ENCODE measurements around the gene HS3ST1.

Gene HS3ST1

GRCh38 chr4:11436084-11436483, 7.4 kb upstream of the HS3ST1 start:
- no peak for DNase-seq
- Histone ChIP-seq H4K8ac (ENCODE audit: low read depth, low read length) (no peak overlapping the region), H2AK5ac (ENCODE audit: low read length) (no peak overlapping the region), H3K9ac (ENCODE audit: low read length) (no peak overlapping the region), H3K9me3 (ENCODE audit: insufficient read depth, low read depth, low read length) (no peaks in the 10 kb centered on the region), H2AFZ (ENCODE audit: insufficient read depth, low read length, poor library complexity) (no peak overlapping the region), H3K4me2 (ENCODE audit: low read length) (no peak overlapping the region), H2BK12ac (ENCODE audit: low read length) (no peak overlapping the region), H3K18ac (ENCODE audit: low read length) (no peak overlapping the region), H3K36me3 (ENCODE audit: control insufficient read depth in 1 of 2, insufficient read depth in 2 of 2, low read length in 2 of 2) (no peaks in the 10 kb centered on the region), H3K14ac (ENCODE audit: low read length) (no peak overlapping the region), H3K79me2 (ENCODE audit: control insufficient read depth, insufficient read depth, low read length, poor library complexity) (no peaks in the 10 kb centered on the region), H3K4ac (ENCODE audit: low read depth, low read length) (no peak overlapping the region), H3K27me3 (ENCODE audit: insufficient read depth, low read length) (no peaks in the 10 kb centered on the region), H3K4me1 (ENCODE audit: control insufficient read depth in 1 of 2, insufficient read depth in 2 of 2, low read length in 2 of 2) (no peaks in the 10 kb centered on the region), H4K91ac (ENCODE audit: low read depth, low read length) (no peak overlapping the region), H3K79me1 (ENCODE audit: low read length) (no peaks in the 10 kb centered on the region), H2BK5ac (ENCODE audit: low read depth, low read length, poor library complexity) (no peak overlapping the region), H3K4me3 (ENCODE audit: low read depth, low read length) (no peak overlapping the region), H2BK120ac (ENCODE audit: insufficient read depth, low read length, poor library complexity) (no peak overlapping the region), H3K23ac (ENCODE audit: low read length) (no peak overlapping the region), H4K12ac (ENCODE audit: low read depth, low read length) (no peak overlapping the region), H3K27ac (ENCODE audit: low read depth, low read length) (no peak overlapping the region)
- WGBS (ENCODE audit: extremely low coverage, insufficient coverage, insufficient read length): no CpG with 5 or more reads among the region's 2 CpGs

GRCh38 chr4:11435557-11435956, 6.9 kb upstream of the HS3ST1 start:
- H3K9ac ChIP-seq (ENCODE audit: low read length): no peak overlapping the region
- H2BK12ac ChIP-seq (ENCODE audit: low read length): no peak overlapping the region
- no peak overlapping the region for H3K4me3 ChIP-seq (ENCODE audit: low read depth, low read length)
- H3K4me2 ChIP-seq (ENCODE audit: low read length): no peak overlapping the region
- WGBS (ENCODE audit: extremely low coverage, insufficient coverage, insufficient read length): no CpG with 5 or more reads among the region's 1 CpG
- no peaks in the 10 kb centered on the region for H3K9me3 ChIP-seq (ENCODE audit: insufficient read depth, low read depth, low read length)
- no peak overlapping the region for H2BK120ac ChIP-seq (ENCODE audit: insufficient read depth, low read length, poor library complexity)
- H3K27ac ChIP-seq (ENCODE audit: low read depth, low read length): no peak overlapping the region
- H3K4ac ChIP-seq (ENCODE audit: low read depth, low read length): no peak overlapping the region
- no peak overlapping the region for H2AFZ ChIP-seq (ENCODE audit: insufficient read depth, low read length, poor library complexity)
- H3K79me2 ChIP-seq (ENCODE audit: control insufficient read depth, insufficient read depth, low read length, poor library complexity): no peaks in the 10 kb centered on the region
- no peaks in the 10 kb centered on the region for H3K4me1 ChIP-seq (ENCODE audit: control insufficient read depth in 1 of 2, insufficient read depth in 2 of 2, low read length in 2 of 2)
- H4K91ac ChIP-seq (ENCODE audit: low read depth, low read length): no peak overlapping the region
- H4K12ac ChIP-seq (ENCODE audit: low read depth, low read length): no peak overlapping the region
- H2BK5ac ChIP-seq (ENCODE audit: low read depth, low read length, poor library complexity): no peak overlapping the region
- H3K27me3 ChIP-seq (ENCODE audit: insufficient read depth, low read length): no peaks in the 10 kb centered on the region
- no peaks in the 10 kb centered on the region for H3K79me1 ChIP-seq (ENCODE audit: low read length)
- H2AK5ac ChIP-seq (ENCODE audit: low read length): no peak overlapping the region
- H3K23ac ChIP-seq (ENCODE audit: low read length): no peak overlapping the region
- H3K36me3 ChIP-seq (ENCODE audit: control insufficient read depth in 1 of 2, insufficient read depth in 2 of 2, low read length in 2 of 2): no peaks in the 10 kb centered on the region
- H3K14ac ChIP-seq (ENCODE audit: low read length): no peak overlapping the region
- H4K8ac ChIP-seq (ENCODE audit: low read depth, low read length): no peak overlapping the region
- no peak for DNase-seq
- no peak overlapping the region for H3K18ac ChIP-seq (ENCODE audit: low read length)

GRCh38 chr4:11431111-11431510, 2.4 kb upstream of the HS3ST1 start:
- no CpG with 5 or more reads among the region's 4 CpGs for WGBS (ENCODE audit: extremely low coverage, insufficient coverage, insufficient read length)

GRCh38 chr4:11430536-11430935, 1.8 kb upstream of the HS3ST1 start:
- Histone ChIP-seq H2AFZ (ENCODE audit: insufficient read depth, low read length, poor library complexity) (no peak overlapping the region), H3K9me3 (ENCODE audit: insufficient read depth, low read depth, low read length) (no peaks in the 10 kb centered on the region), H2BK12ac (ENCODE audit: low read length) (no peak overlapping the region), H3K27ac (ENCODE audit: low read depth, low read length) (no peak overlapping the region), H3K18ac (ENCODE audit: low read length) (no peak overlapping the region), H2BK120ac (ENCODE audit: insufficient read depth, low read length, poor library complexity) (no peak overlapping the region), H3K36me3 (ENCODE audit: control insufficient read depth in 1 of 2, insufficient read depth in 2 of 2, low read length in 2 of 2) (no peaks in the 10 kb centered on the region), H2BK5ac (ENCODE audit: low read depth, low read length, poor library complexity) (no peak overlapping the region), H4K12ac (ENCODE audit: low read depth, low read length) (no peak overlapping the region), H3K4me1 (ENCODE audit: control insufficient read depth in 1 of 2, insufficient read depth in 2 of 2, low read length in 2 of 2) (peaks cover 9 to 16% of the 10 kb centered on the region in 2 experiments), H3K4me3 (ENCODE audit: low read depth, low read length) (no peak overlapping the region), H4K8ac (ENCODE audit: low read depth, low read length) (no peak overlapping the region), H3K23ac (ENCODE audit: low read length) (no peak overlapping the region), H3K9ac (ENCODE audit: low read length) (no peak overlapping the region), H3K14ac (ENCODE audit: low read length) (no peak overlapping the region), H4K91ac (ENCODE audit: low read depth, low read length) (no peak overlapping the region), H3K4me2 (ENCODE audit: low read length) (no peak overlapping the region), H3K79me2 (ENCODE audit: control insufficient read depth, insufficient read depth, low read length, poor library complexity) (no peaks in the 10 kb centered on the region), H2AK5ac (ENCODE audit: low read length) (no peak overlapping the region), H3K79me1 (ENCODE audit: low read length) (peaks cover 2% of the 10 kb centered on the region), H3K4ac (ENCODE audit: low read depth, low read length) (no peak overlapping the region), H3K27me3 (ENCODE audit: insufficient read depth, low read length) (peaks cover 7% of the 10 kb centered on the region)
- no CpG with 5 or more reads among the region's 2 CpGs for WGBS (ENCODE audit: extremely low coverage, insufficient coverage, insufficient read length)
- DNase-seq: no peak

More at GRCh38 chr4:11431111-11431510, 2.4 kb upstream of the HS3ST1 start:
- Histone ChIP-seq H3K4ac (ENCODE audit: low read depth, low read length) (no peak overlapping the region), H3K4me1 (ENCODE audit: control insufficient read depth in 1 of 2, insufficient read depth in 2 of 2, low read length in 2 of 2) (peaks cover 9 to 16% of the 10 kb centered on the region in 2 experiments), H3K27me3 (ENCODE audit: insufficient read depth, low read length) (peaks cover 7% of the 10 kb centered on the region), H3K36me3 (ENCODE audit: control insufficient read depth in 1 of 2, insufficient read depth in 2 of 2, low read length in 2 of 2) (no peaks in the 10 kb centered on the region), H3K4me3 (ENCODE audit: low read depth, low read length) (no peak overlapping the region), H4K8ac (ENCODE audit: low read depth, low read length) (no peak overlapping the region), H2BK12ac (ENCODE audit: low read length) (no peak overlapping the region), H3K18ac (ENCODE audit: low read length) (no peak overlapping the region), H3K9ac (ENCODE audit: low read length) (no peak overlapping the region), H2AK5ac (ENCODE audit: low read length) (no peak overlapping the region), H2BK120ac (ENCODE audit: insufficient read depth, low read length, poor library complexity) (no peak overlapping the region), H2BK5ac (ENCODE audit: low read depth, low read length, poor library complexity) (no peak overlapping the region), H3K9me3 (ENCODE audit: insufficient read depth, low read depth, low read length) (no peaks in the 10 kb centered on the region), H2AFZ (ENCODE audit: insufficient read depth, low read length, poor library complexity) (no peak overlapping the region), H3K79me1 (ENCODE audit: low read length) (peaks cover 2% of the 10 kb centered on the region), H3K14ac (ENCODE audit: low read length) (no peak overlapping the region), H4K12ac (ENCODE audit: low read depth, low read length) (no peak overlapping the region), H3K27ac (ENCODE audit: low read depth, low read length) (no peak overlapping the region), H3K4me2 (ENCODE audit: low read length) (no peak overlapping the region), H3K79me2 (ENCODE audit: control insufficient read depth, insufficient read depth, low read length, poor library complexity) (no peaks in the 10 kb centered on the region), H3K23ac (ENCODE audit: low read length) (no peak overlapping the region), H4K91ac (ENCODE audit: low read depth, low read length) (no peak overlapping the region)
- DNase-seq: no peak
